ENCODE data around the gene LIN37.

DNA sequence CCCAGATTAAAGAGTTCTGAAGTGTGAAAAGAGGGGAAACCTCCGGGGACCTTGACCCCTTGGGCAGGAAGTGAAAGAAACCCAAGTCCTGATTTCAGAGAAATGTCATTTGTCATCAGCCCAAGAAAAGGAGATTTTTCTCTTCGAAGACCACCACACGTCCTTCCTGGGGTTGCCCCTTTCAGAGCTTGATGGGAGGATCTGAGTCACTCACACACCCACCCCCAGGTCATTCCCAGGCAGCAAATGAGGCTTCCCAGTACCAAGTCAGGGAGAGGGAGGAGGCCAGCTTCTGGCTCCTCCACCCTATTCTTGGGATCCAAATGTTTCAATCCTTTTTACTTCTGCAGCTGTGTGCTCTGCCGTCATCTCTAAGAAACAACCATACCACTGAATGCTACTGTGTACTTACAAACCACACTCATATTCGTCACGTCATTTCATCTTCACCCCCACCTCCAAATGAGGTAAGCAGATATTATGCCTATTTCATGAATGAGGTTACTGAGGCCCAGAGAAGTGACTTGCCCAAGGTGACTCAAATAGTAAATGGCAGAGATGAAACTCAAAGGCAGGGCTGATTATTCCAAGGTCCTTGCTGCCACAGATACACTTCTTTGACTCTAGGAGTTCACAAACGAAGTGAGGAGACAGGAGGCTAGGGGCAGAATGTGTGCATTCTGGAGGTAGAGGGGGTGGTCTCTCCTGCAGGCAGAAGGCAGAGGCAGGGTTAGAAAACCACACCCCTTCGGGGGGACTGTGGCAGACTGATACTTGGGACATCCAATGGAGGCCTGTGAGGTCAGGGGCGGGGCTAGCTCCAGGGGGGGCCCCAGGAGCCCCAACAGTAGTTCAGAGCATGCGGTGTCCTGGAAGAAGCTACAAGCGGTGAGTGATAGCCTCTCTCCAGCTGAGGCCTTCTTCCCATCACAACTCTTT lies 35.5 kb upstream of the LIN37 start:
- TF ChIP-seq TCF4 (CRISPR knock-in tag; IDR thresholded peaks at IDR 0.05; ENCODE audit: borderline replicate concordance) (no peak), GLIS3 (CRISPR knock-in tag; IDR thresholded peaks at IDR 0.05) (no peak), ESRRG (CRISPR knock-in tag; IDR thresholded peaks at IDR 0.05) (no peak), RARB (CRISPR knock-in tag; IDR thresholded peaks at IDR 0.05) (no peak), BACH2 (CRISPR knock-in tag; IDR thresholded peaks at IDR 0.05; ENCODE audit: borderline replicate concordance) (no peak), ZFP30 (CRISPR knock-in tag; IDR thresholded peaks at IDR 0.05) (no peak), SNAI2 (CRISPR knock-in tag; IDR thresholded peaks at IDR 0.05) (no peak), CSDC2 (CRISPR knock-in tag; IDR thresholded peaks at IDR 0.05) (no peak)
- TF ChIP-seq, protein P1, sequence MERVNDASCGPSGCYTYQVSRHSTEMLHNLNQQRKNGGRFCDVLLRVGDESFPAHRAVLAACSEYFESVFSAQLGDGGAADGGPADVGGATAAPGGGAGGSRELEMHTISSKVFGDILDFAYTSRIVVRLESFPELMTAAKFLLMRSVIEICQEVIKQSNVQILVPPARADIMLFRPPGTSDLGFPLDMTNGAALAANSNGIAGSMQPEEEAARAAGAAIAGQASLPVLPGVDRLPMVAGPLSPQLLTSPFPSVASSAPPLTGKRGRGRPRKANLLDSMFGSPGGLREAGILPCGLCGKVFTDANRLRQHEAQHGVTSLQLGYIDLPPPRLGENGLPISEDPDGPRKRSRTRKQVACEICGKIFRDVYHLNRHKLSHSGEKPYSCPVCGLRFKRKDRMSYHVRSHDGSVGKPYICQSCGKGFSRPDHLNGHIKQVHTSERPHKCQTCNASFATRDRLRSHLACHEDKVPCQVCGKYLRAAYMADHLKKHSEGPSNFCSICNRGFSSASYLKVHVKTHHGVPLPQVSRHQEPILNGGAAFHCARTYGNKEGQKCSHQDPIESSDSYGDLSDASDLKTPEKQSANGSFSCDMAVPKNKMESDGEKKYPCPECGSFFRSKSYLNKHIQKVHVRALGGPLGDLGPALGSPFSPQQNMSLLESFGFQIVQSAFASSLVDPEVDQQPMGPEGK (CRISPR knock-in tag; IDR thresholded peaks at IDR 0.05; ENCODE audit: borderline replicate concordance) = no peak
- TF ChIP-seq, protein P2, sequence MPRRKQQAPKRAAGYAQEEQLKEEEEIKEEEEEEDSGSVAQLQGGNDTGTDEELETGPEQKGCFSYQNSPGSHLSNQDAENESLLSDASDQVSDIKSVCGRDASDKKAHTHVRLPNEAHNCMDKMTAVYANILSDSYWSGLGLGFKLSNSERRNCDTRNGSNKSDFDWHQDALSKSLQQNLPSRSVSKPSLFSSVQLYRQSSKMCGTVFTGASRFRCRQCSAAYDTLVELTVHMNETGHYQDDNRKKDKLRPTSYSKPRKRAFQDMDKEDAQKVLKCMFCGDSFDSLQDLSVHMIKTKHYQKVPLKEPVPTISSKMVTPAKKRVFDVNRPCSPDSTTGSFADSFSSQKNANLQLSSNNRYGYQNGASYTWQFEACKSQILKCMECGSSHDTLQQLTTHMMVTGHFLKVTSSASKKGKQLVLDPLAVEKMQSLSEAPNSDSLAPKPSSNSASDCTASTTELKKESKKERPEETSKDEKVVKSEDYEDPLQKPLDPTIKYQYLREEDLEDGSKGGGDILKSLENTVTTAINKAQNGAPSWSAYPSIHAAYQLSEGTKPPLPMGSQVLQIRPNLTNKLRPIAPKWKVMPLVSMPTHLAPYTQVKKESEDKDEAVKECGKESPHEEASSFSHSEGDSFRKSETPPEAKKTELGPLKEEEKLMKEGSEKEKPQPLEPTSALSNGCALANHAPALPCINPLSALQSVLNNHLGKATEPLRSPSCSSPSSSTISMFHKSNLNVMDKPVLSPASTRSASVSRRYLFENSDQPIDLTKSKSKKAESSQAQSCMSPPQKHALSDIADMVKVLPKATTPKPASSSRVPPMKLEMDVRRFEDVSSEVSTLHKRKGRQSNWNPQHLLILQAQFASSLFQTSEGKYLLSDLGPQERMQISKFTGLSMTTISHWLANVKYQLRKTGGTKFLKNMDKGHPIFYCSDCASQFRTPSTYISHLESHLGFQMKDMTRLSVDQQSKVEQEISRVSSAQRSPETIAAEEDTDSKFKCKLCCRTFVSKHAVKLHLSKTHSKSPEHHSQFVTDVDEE (CRISPR knock-in tag; IDR thresholded peaks at IDR 0.05) = no peak
- TF ChIP-seq, protein P3, sequence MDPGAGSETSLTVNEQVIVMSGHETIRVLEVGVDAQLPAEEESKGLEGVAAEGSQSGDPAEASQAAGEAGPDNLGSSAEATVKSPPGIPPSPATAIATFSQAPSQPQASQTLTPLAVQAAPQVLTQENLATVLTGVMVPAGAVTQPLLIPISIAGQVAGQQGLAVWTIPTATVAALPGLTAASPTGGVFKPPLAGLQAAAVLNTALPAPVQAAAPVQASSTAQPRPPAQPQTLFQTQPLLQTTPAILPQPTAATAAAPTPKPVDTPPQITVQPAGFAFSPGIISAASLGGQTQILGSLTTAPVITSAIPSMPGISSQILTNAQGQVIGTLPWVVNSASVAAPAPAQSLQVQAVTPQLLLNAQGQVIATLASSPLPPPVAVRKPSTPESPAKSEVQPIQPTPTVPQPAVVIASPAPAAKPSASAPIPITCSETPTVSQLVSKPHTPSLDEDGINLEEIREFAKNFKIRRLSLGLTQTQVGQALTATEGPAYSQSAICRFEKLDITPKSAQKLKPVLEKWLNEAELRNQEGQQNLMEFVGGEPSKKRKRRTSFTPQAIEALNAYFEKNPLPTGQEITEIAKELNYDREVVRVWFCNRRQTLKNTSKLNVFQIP (CRISPR knock-in tag; IDR thresholded peaks at IDR 0.05; ENCODE audit: borderline replicate concordance, low read depth) = no peak
